ENCODE results near the gene NEU3.
"Not testable (repeated sequence)": the region's sequence is repeated elsewhere in the genome, so short reads cannot be mapped to it uniquely, and the experiment has no call there.

NEU3 gene

DNA sequence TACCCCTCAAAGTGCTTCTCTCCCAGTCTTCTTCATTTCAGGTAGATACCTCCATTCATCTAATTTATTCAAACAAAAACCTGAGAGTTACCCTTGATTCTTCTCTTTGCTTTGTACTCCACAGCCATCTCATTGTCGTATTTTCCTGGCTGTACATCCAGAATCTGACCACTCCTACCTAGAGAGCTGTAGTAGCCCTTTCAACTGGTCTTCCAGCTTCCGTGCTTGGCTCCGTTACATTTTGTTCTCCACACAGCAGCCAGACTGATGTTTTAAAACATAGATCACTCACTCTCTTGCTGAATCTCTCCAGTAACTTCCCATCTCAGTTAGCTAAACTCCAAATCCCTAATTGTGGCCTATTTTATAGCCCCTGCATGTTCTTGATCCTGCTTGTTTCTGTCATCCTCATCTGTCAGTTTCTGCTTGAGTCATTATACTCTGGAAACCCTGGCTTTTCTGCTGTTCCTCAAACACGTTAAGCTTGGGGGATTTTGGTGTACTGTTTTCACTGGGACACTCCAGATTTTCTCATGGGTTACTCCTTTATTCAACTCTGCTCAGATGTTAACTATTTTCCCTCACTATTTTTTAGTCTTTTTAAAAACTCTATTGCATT, 32.2 kb upstream of the NEU3 start:
- Histone ChIP-seq H3K36me3 (peaks cover 35% of the 10 kb centered on the region), H3K4me3 (ENCODE audit: low read depth, low read length) (no peak overlapping the region), H3K27ac (no peak overlapping the region)

DNA sequence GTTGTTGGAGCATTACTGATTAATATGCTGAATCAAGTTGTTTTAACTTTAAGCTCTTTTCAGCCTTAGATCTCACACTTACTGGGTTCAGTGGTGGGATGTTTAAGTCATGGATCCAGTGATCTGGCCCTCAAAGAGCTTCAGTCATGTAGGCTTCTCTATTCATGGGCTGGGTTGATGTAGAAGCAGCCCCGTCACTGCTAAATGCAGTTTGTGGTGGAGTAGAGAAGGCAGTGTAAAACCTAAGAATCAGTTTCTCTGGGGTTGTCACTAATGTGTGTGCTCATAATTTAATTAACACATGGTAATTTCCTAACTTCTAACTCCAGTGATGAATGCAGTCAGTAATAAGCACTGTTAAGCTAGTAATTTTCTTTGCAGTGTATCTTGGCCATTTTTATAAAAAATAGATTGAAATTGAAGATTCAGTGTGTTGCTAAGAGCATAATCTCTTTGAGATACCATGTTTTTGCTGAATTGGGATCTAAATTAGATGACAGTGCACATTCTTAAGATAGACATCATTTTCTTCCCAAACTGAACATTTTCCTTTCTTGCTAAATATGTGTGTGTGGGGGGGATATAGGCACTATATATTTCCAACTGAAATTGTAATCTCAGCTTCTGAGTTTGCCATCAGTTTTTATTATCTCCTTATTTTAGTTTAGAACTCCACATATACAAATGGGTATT, 30.6 kb upstream of the NEU3 start:
- H3K4me3 ChIP-seq (ENCODE audit: low read depth, low read length), result no peak overlapping the region
- H3K36me3 ChIP-seq, result peaks cover 25% of the 10 kb centered on the region
- H3K27me3 ChIP-seq (ENCODE audit: insufficient read depth, low read depth, severe bottlenecking), result no peaks in the 10 kb centered on the region
- no peaks in the 10 kb centered on the region for H3K9me3 ChIP-seq (ENCODE audit: severe bottlenecking)
- no peak overlapping the region for H3K27ac ChIP-seq
- TF ChIP-seq, protein P1, sequence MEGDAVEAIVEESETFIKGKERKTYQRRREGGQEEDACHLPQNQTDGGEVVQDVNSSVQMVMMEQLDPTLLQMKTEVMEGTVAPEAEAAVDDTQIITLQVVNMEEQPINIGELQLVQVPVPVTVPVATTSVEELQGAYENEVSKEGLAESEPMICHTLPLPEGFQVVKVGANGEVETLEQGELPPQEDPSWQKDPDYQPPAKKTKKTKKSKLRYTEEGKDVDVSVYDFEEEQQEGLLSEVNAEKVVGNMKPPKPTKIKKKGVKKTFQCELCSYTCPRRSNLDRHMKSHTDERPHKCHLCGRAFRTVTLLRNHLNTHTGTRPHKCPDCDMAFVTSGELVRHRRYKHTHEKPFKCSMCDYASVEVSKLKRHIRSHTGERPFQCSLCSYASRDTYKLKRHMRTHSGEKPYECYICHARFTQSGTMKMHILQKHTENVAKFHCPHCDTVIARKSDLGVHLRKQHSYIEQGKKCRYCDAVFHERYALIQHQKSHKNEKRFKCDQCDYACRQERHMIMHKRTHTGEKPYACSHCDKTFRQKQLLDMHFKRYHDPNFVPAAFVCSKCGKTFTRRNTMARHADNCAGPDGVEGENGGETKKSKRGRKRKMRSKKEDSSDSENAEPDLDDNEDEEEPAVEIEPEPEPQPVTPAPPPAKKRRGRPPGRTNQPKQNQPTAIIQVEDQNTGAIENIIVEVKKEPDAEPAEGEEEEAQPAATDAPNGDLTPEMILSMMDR (IDR thresholded peaks at IDR 0.05; ENCODE audit: low read depth, low read length), result no peak
- DNase-seq, result no peak

More for the DNA sequence above, 32.2 kb upstream of the NEU3 start:
- TF ChIP-seq, protein P1 (IDR thresholded peaks at IDR 0.05; ENCODE audit: low read depth, low read length), result no peak
- DNase-seq, result no peak
- Histone ChIP-seq H3K9me3 (ENCODE audit: severe bottlenecking) (no peaks in the 10 kb centered on the region), H3K27me3 (ENCODE audit: insufficient read depth, low read depth, severe bottlenecking) (no peaks in the 10 kb centered on the region)

DNA sequence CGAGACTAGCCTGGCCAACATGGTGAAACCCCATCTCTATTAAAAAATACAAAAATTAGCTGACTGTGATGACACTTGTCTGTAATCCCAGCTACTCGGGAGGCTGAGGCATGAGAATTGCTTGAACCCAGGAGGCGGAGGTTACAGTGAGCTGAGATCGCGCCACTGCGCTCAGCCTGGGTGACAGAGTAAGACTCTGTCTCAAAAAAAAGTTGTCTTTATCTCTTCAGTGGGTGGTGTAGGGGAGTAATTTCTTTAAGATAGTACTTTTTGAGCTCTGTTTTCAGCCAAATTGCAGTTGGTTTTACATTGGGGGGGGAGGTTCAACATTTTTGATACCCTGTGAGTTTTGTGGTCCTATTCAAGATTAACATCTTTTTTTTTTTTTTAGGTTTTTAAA, 28.6 kb upstream of the NEU3 start:
- H3K9me3 ChIP-seq (ENCODE audit: severe bottlenecking); H3K4me3 ChIP-seq (ENCODE audit: low read depth, low read length); H3K27me3 ChIP-seq (ENCODE audit: insufficient read depth, low read depth, severe bottlenecking); H3K27ac ChIP-seq; DNase-seq: not testable (repeated sequence)
- H3K36me3 ChIP-seq, result peaks cover 23% of the 10 kb centered on the region

DNA sequence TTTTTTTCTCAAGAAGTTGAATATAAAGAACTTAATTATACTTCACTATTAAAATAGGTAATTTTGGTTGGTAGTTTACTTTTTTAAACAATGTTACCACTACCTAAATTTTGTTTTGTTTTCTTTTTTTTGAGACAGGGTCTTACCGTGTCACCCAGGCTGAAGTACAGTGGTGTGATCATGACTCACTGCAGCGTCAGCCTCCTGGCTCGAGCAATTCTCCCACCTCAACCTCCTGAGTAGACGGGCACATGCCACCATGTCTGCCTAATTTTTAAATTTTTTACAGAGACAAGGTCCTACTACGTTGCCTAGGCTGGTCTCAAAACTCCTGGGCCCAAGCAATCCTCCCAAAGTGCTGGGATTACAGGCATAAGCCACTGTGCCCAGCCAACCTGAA, 22.1 kb upstream of the NEU3 start:
- Histone ChIP-seq H3K4me3 (ENCODE audit: low read depth, low read length) (no peak overlapping the region), H3K36me3 (peaks cover 46% of the 10 kb centered on the region), H3K9me3 (ENCODE audit: severe bottlenecking) (no peaks in the 10 kb centered on the region), H3K27ac (no peak overlapping the region), H3K27me3 (ENCODE audit: insufficient read depth, low read depth, severe bottlenecking) (no peaks in the 10 kb centered on the region)
- TF ChIP-seq, protein P1 (IDR thresholded peaks at IDR 0.05; ENCODE audit: low read depth, low read length), result no peak
- no peak for DNase-seq

DNA sequence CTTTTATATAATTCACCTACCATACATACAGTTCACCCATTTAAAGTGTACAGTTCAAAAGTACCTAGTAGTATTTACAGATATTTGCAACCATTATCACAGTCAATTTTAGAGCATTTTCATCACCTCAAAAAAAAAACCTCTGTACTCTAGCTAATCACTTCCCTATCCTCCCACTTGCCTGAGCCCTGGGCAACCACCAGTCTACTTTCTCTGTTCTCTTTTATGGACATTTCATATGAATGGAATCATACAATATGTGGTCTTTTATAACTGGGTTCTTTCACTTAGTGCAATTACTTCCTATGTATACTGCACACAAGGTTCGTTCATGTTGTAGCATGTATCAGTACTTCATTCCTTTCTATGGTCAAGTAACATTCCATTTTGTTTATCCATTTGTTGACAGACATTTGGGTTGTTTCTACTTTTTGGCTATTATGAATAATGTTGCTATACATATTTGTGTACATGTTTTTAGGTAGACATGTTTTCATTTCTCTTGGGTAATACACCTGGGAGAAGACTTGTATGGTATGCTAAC, 17.8 kb upstream of the NEU3 start:
- H3K9me3 ChIP-seq (ENCODE audit: severe bottlenecking), result no peaks in the 10 kb centered on the region
- TF ChIP-seq, protein P1 (IDR thresholded peaks at IDR 0.05; ENCODE audit: low read depth, low read length), result no peak
- no peak overlapping the region for H3K4me3 ChIP-seq (ENCODE audit: low read depth, low read length)
- DNase-seq, result no peak
- no peak overlapping the region for H3K27ac ChIP-seq
- no peaks in the 10 kb centered on the region for H3K27me3 ChIP-seq (ENCODE audit: insufficient read depth, low read depth, severe bottlenecking)
- H3K36me3 ChIP-seq, result peaks cover 64% of the 10 kb centered on the region

DNA sequence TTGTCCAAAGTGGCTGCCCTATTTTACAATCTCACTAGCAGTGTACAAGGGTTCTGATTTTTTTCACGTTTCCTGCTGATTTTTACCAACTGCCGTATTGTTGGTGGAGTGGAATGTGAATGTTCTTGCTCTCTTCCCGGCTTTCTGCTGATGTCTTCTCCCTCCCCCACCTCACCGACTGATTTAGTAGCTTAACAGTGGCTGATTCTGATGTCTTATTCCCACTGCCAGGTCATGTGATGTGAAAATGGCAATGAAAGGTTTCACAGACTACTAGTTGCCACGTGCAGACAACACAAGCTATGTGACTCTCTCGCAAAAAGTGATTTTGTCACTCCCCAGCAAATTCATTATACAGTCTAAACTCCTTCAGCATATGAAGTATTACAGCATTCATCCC, 17.3 kb upstream of the NEU3 start:
- peaks cover 61% of the 10 kb centered on the region for H3K36me3 ChIP-seq
- TF ChIP-seq, protein P1 (IDR thresholded peaks at IDR 0.05; ENCODE audit: low read depth, low read length), result no peak

More for the DNA sequence above, 17.3 kb upstream of the NEU3 start:
- DNase-seq, result no peak
- H3K4me3 ChIP-seq (ENCODE audit: low read depth, low read length), result no peak overlapping the region
- H3K27ac ChIP-seq, result no peak overlapping the region
- H3K27me3 ChIP-seq (ENCODE audit: insufficient read depth, low read depth, severe bottlenecking), result no peaks in the 10 kb centered on the region
- no peaks in the 10 kb centered on the region for H3K9me3 ChIP-seq (ENCODE audit: severe bottlenecking)
